GM21737 (cell line): ENCODE data around the gene HES6.
A peak's percentile ranks its signal among the peaks of the same experiment; 100 is the strongest.

Experiments used
- ATAC-seq: cut with Tn5 transposase; IDR thresholded peaks from one replicate; pipeline ENCODE4 v1.9.1; 2021; ENCODE audit warnings: mild to moderate bottlenecking, moderate library complexity; ENCODE audit not compliant: unreplicated experiment

The HES6 gene

GRCh38 chr2:238239863-238240756 is at the start of gene HES6:
HES6 (minus strand) TSS chr2:238240038; CDS start chr2:238239905, 133 bp downstream.
- peak; percentile 80 for ATAC-seq

DNA sequence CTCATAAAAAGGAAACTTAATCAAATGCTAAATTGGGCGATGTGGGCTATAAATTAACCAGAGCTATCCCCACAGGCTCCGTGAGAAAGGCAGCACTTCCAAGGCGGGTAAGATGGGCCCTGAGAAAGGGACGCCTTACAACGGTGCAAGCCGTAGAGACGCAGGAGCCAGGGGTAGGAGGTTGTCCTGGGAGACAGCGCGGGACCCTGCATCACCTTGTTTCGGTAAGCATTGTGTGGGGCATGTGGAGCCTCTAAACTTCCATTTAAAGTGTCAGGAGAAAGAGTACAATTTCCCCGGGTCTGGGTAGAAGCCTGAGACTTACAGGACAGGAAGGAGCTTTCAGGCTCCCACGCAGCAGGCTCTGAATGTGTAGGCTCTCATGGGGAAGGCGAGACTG is 49.7 kb upstream of the HES6 start:
- ATAC-seq, result no peak

DNA sequence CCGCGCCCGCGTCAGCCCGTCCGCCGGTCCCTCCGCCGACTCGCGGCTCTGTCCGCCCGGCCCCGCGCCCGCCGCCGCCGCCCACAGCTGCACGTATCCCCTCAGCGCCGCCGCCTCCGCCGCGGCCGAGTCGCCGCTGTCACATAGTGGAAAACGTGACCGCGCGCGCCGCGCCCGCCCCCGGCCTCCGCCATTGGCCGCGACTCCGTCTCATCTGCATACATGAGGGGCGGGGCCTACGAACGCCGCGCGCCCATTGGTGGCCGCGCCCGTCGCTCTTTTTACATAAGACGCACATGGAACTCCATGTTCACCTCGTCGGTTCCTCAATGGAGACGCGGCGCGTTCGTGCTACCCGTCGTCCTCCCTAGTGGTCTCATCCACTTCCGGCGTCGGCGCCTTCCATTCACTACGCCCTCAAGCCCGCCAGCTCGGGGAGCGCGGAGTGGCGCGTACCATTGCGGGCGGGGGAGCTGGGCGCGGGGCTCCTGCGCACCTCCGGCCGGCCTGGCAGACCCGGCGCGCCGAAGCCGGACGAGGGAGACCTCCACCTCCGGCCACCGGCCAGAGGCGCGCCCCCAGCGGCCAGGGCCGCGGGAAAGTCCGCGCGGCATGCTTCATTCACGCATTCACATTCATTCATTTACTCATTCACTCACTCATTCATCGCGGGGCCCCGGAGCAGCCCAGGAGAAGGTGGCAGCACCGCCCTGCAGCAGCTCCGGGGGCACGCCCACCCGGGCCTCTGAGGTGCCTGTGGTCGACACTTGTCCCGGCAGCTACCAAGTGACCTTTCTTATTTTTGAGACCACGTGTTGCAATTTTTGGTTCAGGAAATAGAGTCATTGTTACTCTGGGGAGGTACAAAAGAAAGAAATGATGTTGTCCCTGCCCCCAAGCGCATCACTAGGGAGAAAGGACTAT is 49.1 kb upstream of the HES6 start:
- peak; percentile 87 for ATAC-seq

GRCh38 chr2:238287737-238288649 is 48.2 kb upstream of the HES6 start, which contains the start of gene PER2:
PER2 (minus strand) TSS chr2:238288610; CDS start chr2:238277936, 10,674 bp downstream.
- peak; percentile 40 for ATAC-seq

- no peak for ATAC-seq
Observed at GRCh38 chr2:238286987-238287736, 47.3 kb upstream of the HES6 start.

GRCh38 chr2:238286551-238286950 is 46.7 kb upstream of the HES6 start:
- no peak for ATAC-seq

- ATAC-seq, result no peak
Observed at GRCh38 chr2:238286095-238286494, 46.3 kb upstream of the HES6 start.

DNA sequence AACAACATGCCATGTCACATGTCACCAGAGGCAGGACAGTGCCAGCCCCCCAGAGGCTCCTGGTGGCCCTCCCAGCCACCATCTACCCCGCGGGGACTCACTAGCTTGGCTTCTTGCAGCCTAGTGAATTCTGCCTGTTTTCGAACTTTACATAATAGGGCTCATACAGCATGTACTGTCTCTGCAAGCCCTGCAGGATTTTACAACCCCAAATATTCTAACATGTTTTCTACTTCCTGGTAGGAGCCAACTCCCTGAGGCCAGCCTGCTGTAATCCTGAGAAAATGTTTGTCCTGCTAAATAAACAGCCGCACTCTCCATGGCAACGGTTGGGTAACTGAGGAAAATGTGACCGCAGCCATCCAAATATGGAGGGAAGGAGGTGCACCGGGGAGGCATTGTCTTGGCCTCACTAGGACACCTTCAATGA is 45.8 kb upstream of the HES6 start:
- no peak for ATAC-seq

- no peak for ATAC-seq
Observed at GRCh38 chr2:238284802-238285515, 45.1 kb upstream of the HES6 start.

DNA sequence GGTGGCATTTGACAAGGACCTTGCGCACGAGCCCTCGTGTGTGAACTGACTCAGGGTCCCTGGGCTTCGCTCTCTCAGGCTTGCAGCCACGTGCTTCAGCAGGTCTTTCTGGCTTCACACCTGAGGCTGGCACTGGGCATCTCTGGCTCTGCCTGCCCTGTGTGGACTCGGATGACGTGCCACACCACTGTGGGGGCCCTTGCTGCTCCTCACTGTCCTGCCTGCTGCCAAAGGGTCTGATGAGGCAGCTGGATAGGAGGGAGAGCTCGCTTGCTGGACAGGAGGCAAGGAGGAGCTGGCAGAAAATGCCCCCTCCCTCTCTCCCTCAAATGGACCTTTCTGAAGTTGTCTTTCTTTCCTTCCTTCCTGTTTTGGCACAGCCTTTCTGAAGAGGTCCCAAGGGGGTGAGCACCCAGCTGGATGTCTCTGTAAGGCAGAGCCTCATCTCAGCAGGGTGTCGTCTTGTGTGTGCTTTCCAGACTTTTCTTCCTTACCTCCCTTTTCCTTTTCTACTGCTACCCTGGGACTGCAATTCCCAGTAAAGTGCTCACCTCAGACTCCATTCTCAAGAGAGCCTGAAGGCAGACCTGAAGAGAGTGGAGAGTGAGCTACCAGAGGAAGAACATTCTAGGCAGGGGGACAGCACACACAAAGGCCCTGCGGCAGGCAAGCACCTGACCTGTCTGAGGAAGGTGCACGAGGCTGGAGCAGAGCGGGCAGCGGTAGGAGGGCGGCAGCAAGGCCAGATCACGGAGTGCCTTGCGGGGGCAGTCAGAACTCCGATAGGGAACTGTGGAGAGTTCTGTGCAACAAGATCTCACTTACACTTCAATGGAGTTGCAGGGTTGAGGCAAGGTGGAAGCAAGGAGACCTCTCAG is 43.3 kb upstream of the HES6 start:
- no peak for ATAC-seq

DNA sequence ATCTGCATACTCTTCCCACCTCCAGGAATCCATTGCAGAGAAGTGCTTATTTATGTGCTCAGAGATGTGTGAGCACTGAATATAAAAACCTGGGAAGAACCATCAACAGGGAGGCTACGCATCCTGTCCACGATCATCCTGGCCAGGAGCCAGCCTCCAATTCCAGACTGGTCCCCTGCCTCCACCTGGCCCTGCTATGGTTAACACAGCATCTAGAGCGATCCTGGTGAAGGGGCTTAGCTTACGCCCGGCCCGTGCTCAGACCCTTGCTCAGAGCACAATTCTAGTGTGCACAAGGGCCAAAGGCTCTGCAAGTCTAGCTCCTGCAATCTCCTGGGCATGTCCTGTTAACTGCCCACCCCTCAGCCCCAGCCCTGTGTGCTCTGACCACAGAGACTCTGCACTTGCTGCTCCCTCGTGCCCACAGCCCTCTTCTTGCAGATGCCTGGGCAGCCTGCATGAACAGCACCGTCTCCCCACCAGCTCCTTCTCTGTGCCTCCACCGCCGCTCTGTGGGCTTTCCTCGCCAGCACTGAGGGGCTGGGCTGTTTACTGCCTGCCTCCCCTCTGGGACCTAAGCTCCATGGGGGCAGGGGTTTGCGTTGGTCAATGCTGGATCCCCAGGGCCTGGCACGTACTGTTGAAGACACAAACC is 42.1 kb upstream of the HES6 start:
- ATAC-seq, result no peak

DNA sequence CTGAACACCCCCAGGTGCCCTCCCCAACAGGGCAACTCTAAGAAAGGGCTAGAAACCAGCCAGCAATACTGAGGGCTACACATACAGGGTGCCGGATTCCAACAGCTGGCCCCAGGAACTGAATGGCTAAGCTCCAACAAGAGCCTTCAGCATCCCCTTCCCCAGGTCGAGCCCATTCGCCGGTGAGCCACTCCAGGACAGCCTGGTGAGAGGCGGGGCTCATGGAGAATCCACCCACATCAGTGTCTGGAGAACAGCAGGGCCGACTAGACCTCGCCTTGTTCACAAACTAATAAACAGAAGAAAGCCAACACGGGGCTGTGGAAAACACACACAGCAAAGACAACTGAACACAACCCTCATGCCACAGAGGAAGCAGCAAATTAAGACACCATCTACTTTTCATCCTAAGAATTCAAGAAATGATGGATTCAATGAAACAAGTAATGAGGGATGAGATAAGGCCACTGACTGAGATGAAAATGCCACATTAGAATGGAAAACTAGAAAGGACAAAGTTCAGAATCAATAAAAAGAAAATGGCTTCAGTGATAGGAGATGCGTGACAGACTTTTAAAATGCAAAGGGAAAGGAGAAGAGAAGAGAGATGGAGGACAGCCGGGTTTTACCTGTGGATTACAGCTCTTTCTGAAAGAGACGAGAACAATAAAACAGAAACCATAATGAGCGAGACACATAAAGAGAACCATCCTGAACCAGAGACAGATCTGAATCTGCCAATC is 40.4 kb upstream of the HES6 start:
- ATAC-seq, result no peak

GRCh38 chr2:238279324-238279682 is 39.5 kb upstream of the HES6 start:
- no peak for ATAC-seq

DNA sequence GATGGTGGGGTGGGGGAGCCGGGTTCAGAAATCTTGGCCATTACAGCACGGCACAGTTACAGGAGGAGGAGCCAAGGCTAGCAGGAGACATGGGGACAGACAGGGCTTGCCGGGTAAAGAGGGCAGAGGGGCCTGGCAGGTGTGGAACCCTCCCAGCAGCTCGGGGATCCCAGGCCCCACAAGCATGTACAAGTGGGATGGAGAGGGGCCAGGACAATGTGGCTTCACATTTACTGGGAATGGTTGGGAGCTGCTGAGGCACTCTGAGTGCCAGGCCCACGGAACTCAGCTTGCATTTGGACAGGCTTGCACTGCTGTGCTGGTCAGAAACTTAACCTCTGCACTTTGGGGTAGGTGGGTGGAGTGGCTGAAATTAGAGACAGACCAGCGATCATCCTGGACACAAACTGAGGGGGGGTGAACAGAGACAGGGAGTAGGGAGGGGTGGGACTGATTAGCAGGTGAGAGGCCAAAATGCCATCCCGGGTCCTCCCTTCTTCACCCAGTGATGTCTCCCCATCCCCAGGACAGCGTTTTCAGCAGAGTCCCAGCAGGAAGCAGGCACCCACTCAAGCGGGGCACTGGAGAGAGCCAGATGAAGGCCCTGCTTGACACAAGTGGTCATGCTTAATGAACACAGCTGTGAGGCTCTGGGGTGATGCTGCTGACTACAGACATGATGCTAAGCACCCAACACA is 38.9 kb upstream of the HES6 start:
- ATAC-seq, result no peak

GRCh38 chr2:238277695-238278094 is 37.9 kb upstream of the HES6 start:
- no peak for ATAC-seq

- no peak for ATAC-seq
Observed at GRCh38 chr2:238274152-238274865, 34.5 kb upstream of the HES6 start.
